Activated naive CD4-positive, alpha-beta T cell treated with Interleukin-2 at 50 U/mL for 16 hours (primary cell): Measurements from ENCODE around the gene SKAP1.
A peak's percentile ranks its signal among the peaks of the same experiment; 100 is the strongest.
"Not testable (repeated sequence)": the region's sequence is repeated elsewhere in the genome, so short reads cannot be mapped to it uniquely, and the experiment has no call there.

Experiments used
- DNase-seq: peaks from one replicate; pipeline ENCODE4 v3.0.0-alpha.2; 2020

SKAP1 gene

GRCh38 chr17:48445248-48445620 lies 15.2 kb upstream of the SKAP1 start:
- no peak for DNase-seq

GRCh38 chr17:48444516-48445247 lies 14.7 kb upstream of the SKAP1 start:
- no peak for DNase-seq

- DNase-seq: no peak
Measured at GRCh38 chr17:48443712-48444111, 13.7 kb upstream of the SKAP1 start.

GRCh38 chr17:48442819-48443218 lies 12.8 kb upstream of the SKAP1 start:
- DNase-seq: no peak

GRCh38 chr17:48441862-48442261 lies 11.8 kb upstream of the SKAP1 start:
- no peak for DNase-seq

- DNase-seq: no peak
Measured at GRCh38 chr17:48441231-48441711, 11.3 kb upstream of the SKAP1 start.

- DNase-seq: no peak
Measured at GRCh38 chr17:48440669-48441068, 10.7 kb upstream of the SKAP1 start.

- peak; percentile 43 for DNase-seq
Measured at GRCh38 chr17:48439875-48440505, 10.0 kb upstream of the SKAP1 start.

GRCh38 chr17:48439110-48439850 lies 9.3 kb upstream of the SKAP1 start:
- DNase-seq: peak; percentile 40

- DNase-seq: no peak
Measured at GRCh38 chr17:48438516-48439061, 8.6 kb upstream of the SKAP1 start.

GRCh38 chr17:48433896-48434295 lies 3.9 kb upstream of the SKAP1 start:
- no peak for DNase-seq

GRCh38 chr17:48432820-48433775 lies 3.1 kb upstream of the SKAP1 start:
- DNase-seq: no peak

- DNase-seq: peak; percentile 36
Measured at GRCh38 chr17:48429156-48429555, 858 bp downstream of the SKAP1 start.

GRCh38 chr17:48427598-48427997 lies 2.4 kb downstream of the SKAP1 start:
- peak; percentile 75 for DNase-seq

GRCh38 chr17:48426761-48427500 lies 3.1 kb downstream of the SKAP1 start:
- no peak for DNase-seq

GRCh38 chr17:48426019-48426665 lies 3.9 kb downstream of the SKAP1 start:
- DNase-seq: no peak

- not testable (repeated sequence) for DNase-seq
Measured at GRCh38 chr17:48422060-48422459, 8.0 kb downstream of the SKAP1 start.

GRCh38 chr17:48420823-48421222 lies 9.2 kb downstream of the SKAP1 start:
- DNase-seq: no peak

GRCh38 chr17:48416971-48417370 lies 13.0 kb downstream of the SKAP1 start:
- DNase-seq: no peak

GRCh38 chr17:48413613-48414405 lies 16.2 kb downstream of the SKAP1 start:
- DNase-seq: no peak
